ENCODE results near the gene HTT-AS.
"Not testable (repeated sequence)": the region's sequence is repeated elsewhere in the genome, so short reads cannot be mapped to it uniquely, and the experiment has no call there.

HTT-AS gene

GRCh38 chr4:3107271-3107670 is 32.9 kb upstream of the HTT-AS start:
- Histone ChIP-seq H4K20me1 (ENCODE audit: insufficient read depth, low read length) (no peaks in the 10 kb centered on the region), H3K36me3 (ENCODE audit: insufficient read depth, low read length) (peaks cover 36% of the 10 kb centered on the region), H3K79me2 (ENCODE audit: insufficient read depth, low read length) (no peaks in the 10 kb centered on the region), H3K9ac (ENCODE audit: low read length) (no peak overlapping the region), H3K4me2 (ENCODE audit: low read length) (no peak overlapping the region), H3F3A (ENCODE audit: insufficient read depth, low read length) (no peaks in the 10 kb centered on the region), H3K27me3 (ENCODE audit: insufficient read depth, low read length) (no peaks in the 10 kb centered on the region), H2AFZ (ENCODE audit: low read length) (no peak overlapping the region), H3K9me3 (ENCODE audit: low read length) (no peaks in the 10 kb centered on the region), H3K27ac (ENCODE audit: low read depth, low read length, poor library complexity, severe bottlenecking) (no peak overlapping the region), H3K4me3 (ENCODE audit: low read depth, low read length, poor library complexity, severe bottlenecking) (no peak overlapping the region), H3K9me2 (ENCODE audit: low read depth, low read length) (no peaks in the 10 kb centered on the region), H3K4me1 (ENCODE audit: insufficient read depth, low read length, severe bottlenecking) (no peaks in the 10 kb centered on the region)
- TF ChIP-seq EZH2 (IDR thresholded peaks at IDR 0.05; ENCODE audit: borderline replicate concordance, low read length) = no peak

- no peak overlapping the region for H3K27ac ChIP-seq (ENCODE audit: low read depth, low read length, poor library complexity, severe bottlenecking)
- H3K4me2 ChIP-seq (ENCODE audit: low read length) = no peak overlapping the region
- peaks cover 29% of the 10 kb centered on the region for H3K36me3 ChIP-seq (ENCODE audit: insufficient read depth, low read length)
- no peak overlapping the region for H2AFZ ChIP-seq (ENCODE audit: low read length)
- no peaks in the 10 kb centered on the region for H3F3A ChIP-seq (ENCODE audit: insufficient read depth, low read length)
- no peak overlapping the region for H3K4me3 ChIP-seq (ENCODE audit: low read depth, low read length, poor library complexity, severe bottlenecking)
- TF ChIP-seq CTCF (IDR thresholded peaks at IDR 0.05; ENCODE audit: low read length) (peak; percentile 70), EZH2 (IDR thresholded peaks at IDR 0.05; ENCODE audit: borderline replicate concordance, low read length) (no peak)
- H3K27me3 ChIP-seq (ENCODE audit: insufficient read depth, low read length) = no peaks in the 10 kb centered on the region
- H3K79me2 ChIP-seq (ENCODE audit: insufficient read depth, low read length) = no peaks in the 10 kb centered on the region
- H4K20me1 ChIP-seq (ENCODE audit: insufficient read depth, low read length) = no peaks in the 10 kb centered on the region
- H3K4me1 ChIP-seq (ENCODE audit: insufficient read depth, low read length, severe bottlenecking) = no peaks in the 10 kb centered on the region
- no peaks in the 10 kb centered on the region for H3K9me2 ChIP-seq (ENCODE audit: low read depth, low read length)
- no peaks in the 10 kb centered on the region for H3K9me3 ChIP-seq (ENCODE audit: low read length)
- no peak overlapping the region for H3K9ac ChIP-seq (ENCODE audit: low read length)
Measured at GRCh38 chr4:3106339-3107186, 32.2 kb upstream of the HTT-AS start.

- H3K36me3 ChIP-seq (ENCODE audit: insufficient read depth, low read length) = peaks cover 4% of the 10 kb centered on the region; the same call in 1 of the 2 replicates
- H3K4me3 ChIP-seq (ENCODE audit: low read depth, low read length, poor library complexity, severe bottlenecking) = no peak overlapping the region
- no peak for TF ChIP-seq EZH2 (IDR thresholded peaks at IDR 0.05; ENCODE audit: borderline replicate concordance, low read length)
- TF ChIP-seq CTCF (IDR thresholded peaks at IDR 0.05; ENCODE audit: low read length) = no peak
- no peaks in the 10 kb centered on the region for H3K9me2 ChIP-seq (ENCODE audit: low read depth, low read length)
- H3K27ac ChIP-seq (ENCODE audit: low read depth, low read length, poor library complexity, severe bottlenecking) = no peak overlapping the region
- no peaks in the 10 kb centered on the region for H3K27me3 ChIP-seq (ENCODE audit: insufficient read depth, low read length)
- H3K4me2 ChIP-seq (ENCODE audit: low read length) = no peak overlapping the region
- no peaks in the 10 kb centered on the region for H3K9me3 ChIP-seq (ENCODE audit: low read length)
- H3K9ac ChIP-seq (ENCODE audit: low read length) = no peak overlapping the region
- no peaks in the 10 kb centered on the region for H3F3A ChIP-seq (ENCODE audit: insufficient read depth, low read length)
- no peak overlapping the region for H2AFZ ChIP-seq (ENCODE audit: low read length)
- H3K79me2 ChIP-seq (ENCODE audit: insufficient read depth, low read length) = no peaks in the 10 kb centered on the region
- H3K4me1 ChIP-seq (ENCODE audit: insufficient read depth, low read length, severe bottlenecking) = no peaks in the 10 kb centered on the region
- H4K20me1 ChIP-seq (ENCODE audit: insufficient read depth, low read length) = no peaks in the 10 kb centered on the region
Measured at GRCh38 chr4:3098346-3098745, 24.0 kb upstream of the HTT-AS start.

- Histone ChIP-seq H3K79me2 (ENCODE audit: insufficient read depth, low read length) (no peaks in the 10 kb centered on the region), H3K9me3 (ENCODE audit: low read length) (no peaks in the 10 kb centered on the region), H3K9me2 (ENCODE audit: low read depth, low read length) (no peaks in the 10 kb centered on the region), H4K20me1 (ENCODE audit: insufficient read depth, low read length) (no peaks in the 10 kb centered on the region), H2AFZ (ENCODE audit: low read length) (no peak overlapping the region), H3K36me3 (ENCODE audit: insufficient read depth, low read length) (peaks cover 14% of the 10 kb centered on the region), H3K4me2 (ENCODE audit: low read length) (no peak overlapping the region), H3K4me1 (ENCODE audit: insufficient read depth, low read length, severe bottlenecking) (no peaks in the 10 kb centered on the region), H3F3A (ENCODE audit: insufficient read depth, low read length) (no peaks in the 10 kb centered on the region), H3K27me3 (ENCODE audit: insufficient read depth, low read length) (no peaks in the 10 kb centered on the region), H3K9ac (ENCODE audit: low read length) (no peak overlapping the region), H3K27ac (ENCODE audit: low read depth, low read length, poor library complexity, severe bottlenecking) (no peak overlapping the region), H3K4me3 (ENCODE audit: low read depth, low read length, poor library complexity, severe bottlenecking) (no peak overlapping the region)
- no peak for TF ChIP-seq CTCF (IDR thresholded peaks at IDR 0.05; ENCODE audit: low read length)
- no peak for TF ChIP-seq EZH2 (IDR thresholded peaks at IDR 0.05; ENCODE audit: borderline replicate concordance, low read length)
Measured at GRCh38 chr4:3096202-3096601, 21.9 kb upstream of the HTT-AS start.

- H3K9me2 ChIP-seq (ENCODE audit: low read depth, low read length) = not testable (repeated sequence)
Measured at GRCh38 chr4:3094701-3095100, 20.4 kb upstream of the HTT-AS start.

More at GRCh38 chr4:3094701-3095100, 20.4 kb upstream of the HTT-AS start:
- H3F3A ChIP-seq (ENCODE audit: insufficient read depth, low read length); H3K4me2 ChIP-seq (ENCODE audit: low read length); H2AFZ ChIP-seq (ENCODE audit: low read length); H3K27me3 ChIP-seq (ENCODE audit: insufficient read depth, low read length); H3K9me3 ChIP-seq (ENCODE audit: low read length); H4K20me1 ChIP-seq (ENCODE audit: insufficient read depth, low read length); H3K79me2 ChIP-seq (ENCODE audit: insufficient read depth, low read length); H3K27ac ChIP-seq (ENCODE audit: low read depth, low read length, poor library complexity, severe bottlenecking); H3K9ac ChIP-seq (ENCODE audit: low read length); H3K4me3 ChIP-seq (ENCODE audit: low read depth, low read length, poor library complexity, severe bottlenecking); H3K4me1 ChIP-seq (ENCODE audit: insufficient read depth, low read length, severe bottlenecking): not testable (repeated sequence)
- H3K36me3 ChIP-seq (ENCODE audit: insufficient read depth, low read length) = peaks cover 21% of the 10 kb centered on the region

Data from OCI-LY1 (cell line).